Forelimb muscle (tissue), 1 donor: ENCODE measurements around the gene LARP1. TPM values are rescaled to one million over a fixed set of nuclear protein-coding genes. Genes with fewer than 3 reads are reported as not detected.
"Not testable (repeated sequence)": the region's sequence is repeated elsewhere in the genome, so short reads cannot be mapped to it uniquely, and the experiment has no call there.

Experiments
- DNase-seq: peaks from one replicate; pipeline ENCODE4 v3.0.0-alpha.2; 2013; ENCODE audit warnings: low read depth
- polyA plus RNA-seq: library from polyadenylated mRNA; unstranded; fragments of 120-200 nt; gene quantifications from one replicate; pipeline ENCODE4 v1.2.1, GENCODE V29; 2013; ENCODE audit not compliant: insufficient read length

Gene LARP1
- polyA plus RNA-seq, 1 donor: 89.5 TPM

- no peak for DNase-seq
Measured at GRCh38 chr5:154791535-154791934, 36.4 kb downstream of the LARP1 start.

GRCh38 chr5:154793599-154794524, 38.7 kb downstream of the LARP1 start:
- no peak for DNase-seq

- DNase-seq: no peak
Measured at GRCh38 chr5:154794525-154795234, 39.5 kb downstream of the LARP1 start.

DNA sequence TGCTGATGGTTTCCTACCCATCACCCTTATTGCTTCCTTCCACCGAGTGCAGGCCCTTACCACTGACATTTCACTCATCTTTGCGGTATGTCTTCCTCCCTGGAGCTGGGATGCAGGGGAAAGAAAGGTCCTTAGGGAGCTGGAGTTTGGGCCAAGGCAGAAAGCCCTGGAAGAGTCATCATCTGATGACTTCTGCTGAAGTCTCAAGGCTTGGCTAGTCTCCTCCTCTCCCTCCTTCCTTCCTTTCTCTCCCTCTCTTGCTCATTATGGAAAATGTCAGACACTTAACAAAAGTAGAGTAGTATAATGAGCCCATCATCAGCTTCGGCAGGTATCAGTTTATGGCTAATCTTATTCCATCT, 40.0 kb downstream of the LARP1 start:
- no peak for DNase-seq

DNA sequence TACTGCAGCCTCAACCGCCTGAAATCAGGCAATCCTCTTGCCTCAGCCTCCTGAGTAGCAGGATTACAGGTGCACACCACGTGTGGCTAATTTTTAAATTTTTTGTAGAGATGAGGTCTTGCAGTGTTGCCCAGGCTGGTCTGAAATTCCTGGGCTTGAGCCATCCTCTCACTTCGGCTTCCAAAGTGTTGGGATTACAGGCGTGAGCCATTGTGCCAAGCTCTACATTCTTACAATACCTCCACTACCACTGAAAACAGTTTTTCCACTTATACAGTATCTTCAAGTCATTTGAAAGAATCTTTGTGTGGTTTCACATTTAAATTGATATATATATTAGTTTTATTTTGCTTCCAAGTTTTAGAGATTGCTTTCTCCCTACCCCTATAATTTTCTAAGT, 42.6 kb downstream of the LARP1 start:
- no peak for DNase-seq

GRCh38 chr5:154800582-154800981, 45.4 kb downstream of the LARP1 start:
- no peak for DNase-seq

- no peak for DNase-seq
Measured at GRCh38 chr5:154801083-154801482, 45.9 kb downstream of the LARP1 start.

DNA sequence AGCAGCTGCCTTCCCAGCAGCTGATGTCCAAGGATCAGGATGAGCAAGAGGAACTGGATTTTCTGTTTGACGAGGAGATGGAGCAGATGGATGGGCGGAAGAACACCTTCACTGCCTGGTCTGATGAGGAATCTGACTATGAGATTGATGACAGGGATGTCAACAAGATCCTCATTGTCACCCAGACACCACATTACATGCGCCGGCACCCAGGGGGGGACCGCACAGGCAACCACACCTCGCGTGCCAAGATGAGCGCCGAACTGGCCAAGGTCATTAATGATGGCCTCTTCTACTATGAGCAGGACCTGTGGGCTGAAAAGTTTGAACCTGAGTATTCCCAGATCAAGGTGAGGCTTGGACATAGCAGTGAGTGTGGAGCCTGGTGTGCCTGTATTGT, 46.9 kb downstream of the LARP1 start:
- no peak for DNase-seq

DNA sequence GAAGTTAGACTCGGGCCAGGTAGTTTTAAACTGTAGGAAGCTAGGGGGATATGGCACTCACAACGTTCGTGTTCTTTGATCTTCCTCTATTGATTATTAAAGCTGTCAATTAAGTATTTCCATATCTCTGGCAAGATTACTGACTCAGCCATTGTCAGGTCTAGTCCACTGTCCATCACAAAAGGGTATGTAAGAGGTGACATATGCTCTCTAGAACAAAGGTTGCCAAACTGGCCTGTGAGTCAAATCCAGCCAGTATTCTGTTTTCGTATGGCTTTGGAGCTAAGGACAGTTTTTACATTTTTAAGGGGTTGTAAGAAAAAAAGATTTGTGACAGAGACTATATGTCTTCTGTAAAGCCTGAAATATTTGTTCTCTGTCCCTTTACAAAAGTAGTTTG, 51.0 kb downstream of the LARP1 start:
- no peak for DNase-seq

- DNase-seq: no peak
Measured at GRCh38 chr5:154811239-154811638, 56.1 kb downstream of the LARP1 start.

DNA sequence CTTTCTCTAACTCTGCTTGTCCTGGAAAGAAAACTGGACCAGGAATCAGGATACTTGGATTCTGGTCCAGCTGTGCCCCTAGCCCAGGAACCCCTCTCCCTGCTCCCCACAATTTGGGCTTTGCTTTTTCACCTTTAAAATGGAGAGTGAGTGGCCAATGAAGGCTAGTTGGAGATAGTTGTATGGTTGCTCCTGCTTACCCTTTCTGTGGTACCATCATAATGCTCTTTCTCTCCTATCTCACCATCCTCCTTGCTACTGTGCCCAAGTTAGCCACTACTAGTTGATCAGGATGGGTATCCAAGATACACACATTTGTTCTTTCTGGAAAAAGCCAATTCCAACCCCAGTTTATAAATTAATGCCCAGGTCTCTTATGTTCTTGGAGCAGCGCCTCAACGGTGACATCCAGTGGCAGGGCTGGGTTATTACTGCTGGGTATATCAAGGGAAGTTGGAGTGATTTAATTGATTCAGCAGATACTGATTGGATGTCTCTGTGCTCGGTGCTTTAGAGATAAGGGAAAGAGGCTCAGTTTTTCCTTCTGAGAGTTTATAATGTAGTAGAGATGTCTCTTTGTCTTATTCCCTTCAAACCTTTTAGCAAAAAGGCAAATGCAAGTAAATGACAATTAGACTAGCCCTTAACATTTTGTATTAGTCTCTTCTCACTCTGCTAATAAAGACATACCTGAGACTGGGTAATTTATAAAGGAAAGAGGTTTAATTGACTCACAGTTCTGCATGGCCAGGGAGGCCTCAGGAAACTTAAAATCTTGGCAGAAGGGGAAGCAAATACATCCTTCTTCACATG, 56.7 kb downstream of the LARP1 start:
- peak; percentile 17 for DNase-seq

DNA sequence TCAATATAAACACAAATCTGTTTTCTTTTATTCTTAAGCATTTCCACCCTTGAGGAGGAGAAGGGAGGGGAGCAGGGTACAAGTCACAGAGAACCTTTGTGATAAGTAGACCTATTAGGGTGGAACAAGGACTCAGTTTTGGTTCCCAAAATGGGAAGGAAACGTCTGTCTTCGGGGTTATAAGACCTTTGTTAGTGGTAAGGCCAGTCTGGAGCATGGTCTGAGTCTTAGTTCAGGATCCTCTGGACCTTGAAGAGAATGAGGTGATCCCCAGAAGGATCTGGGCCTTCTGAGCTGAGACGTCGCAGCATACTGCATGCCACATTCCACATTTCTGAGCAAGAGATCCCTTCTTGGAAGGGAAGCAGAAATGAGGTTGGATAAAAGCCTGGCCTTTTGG, 58.0 kb downstream of the LARP1 start:
- no peak for DNase-seq

DNA sequence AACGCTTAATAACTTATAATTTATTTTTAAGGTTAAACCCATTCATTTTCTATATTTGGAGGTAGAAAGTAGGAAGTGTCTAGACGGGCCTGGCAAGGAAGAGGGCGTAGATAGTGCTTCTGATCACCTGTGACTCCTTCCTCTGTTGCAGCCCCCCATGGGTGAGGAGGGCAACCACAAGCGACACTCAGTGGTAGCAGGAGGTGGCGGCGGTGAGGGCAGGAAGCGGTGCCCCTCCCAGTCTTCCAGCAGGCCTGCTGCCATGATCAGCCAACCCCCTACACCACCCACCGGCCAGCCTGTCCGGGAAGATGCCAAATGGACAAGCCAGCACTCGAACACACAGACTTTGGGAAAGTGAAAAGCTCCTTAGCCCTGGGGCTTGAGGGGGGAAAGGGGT, 58.6 kb downstream of the LARP1 start:
- DNase-seq: no peak

- DNase-seq: no peak
Measured at GRCh38 chr5:154815025-154815424, 59.8 kb downstream of the LARP1 start.

DNA sequence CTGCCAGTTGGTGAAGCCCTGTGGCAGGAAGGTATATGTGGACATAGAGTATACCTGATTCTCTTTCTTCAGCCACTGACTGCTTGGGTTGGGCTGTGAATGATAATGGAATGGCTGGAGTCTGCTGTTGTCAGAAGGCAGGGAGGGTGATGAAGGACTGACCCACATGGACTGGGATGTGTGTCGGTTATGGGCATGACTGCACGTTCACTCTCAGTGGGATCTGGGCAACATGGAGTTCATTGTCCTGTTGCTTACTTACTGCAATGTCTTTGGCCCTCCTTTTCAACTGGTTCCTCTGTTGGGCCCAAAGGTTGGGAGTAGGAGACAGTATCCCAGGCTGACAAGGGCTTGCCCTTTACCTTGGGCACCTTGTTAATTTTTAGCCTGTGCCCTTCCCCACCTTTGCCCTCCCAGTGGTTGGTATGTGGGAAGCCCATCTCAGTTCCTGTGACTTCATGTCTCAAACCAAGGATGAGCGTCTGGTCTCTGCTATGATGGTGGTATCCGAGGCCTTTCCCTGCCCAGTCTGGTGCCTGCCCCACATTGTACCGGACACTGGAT, 60.6 kb downstream of the LARP1 start:
- DNase-seq: no peak

- DNase-seq: no peak
Measured at GRCh38 chr5:154816891-154817492, 61.8 kb downstream of the LARP1 start.

GRCh38 chr5:154817815-154818214, 62.6 kb downstream of the LARP1 start:
- DNase-seq: no peak

DNA sequence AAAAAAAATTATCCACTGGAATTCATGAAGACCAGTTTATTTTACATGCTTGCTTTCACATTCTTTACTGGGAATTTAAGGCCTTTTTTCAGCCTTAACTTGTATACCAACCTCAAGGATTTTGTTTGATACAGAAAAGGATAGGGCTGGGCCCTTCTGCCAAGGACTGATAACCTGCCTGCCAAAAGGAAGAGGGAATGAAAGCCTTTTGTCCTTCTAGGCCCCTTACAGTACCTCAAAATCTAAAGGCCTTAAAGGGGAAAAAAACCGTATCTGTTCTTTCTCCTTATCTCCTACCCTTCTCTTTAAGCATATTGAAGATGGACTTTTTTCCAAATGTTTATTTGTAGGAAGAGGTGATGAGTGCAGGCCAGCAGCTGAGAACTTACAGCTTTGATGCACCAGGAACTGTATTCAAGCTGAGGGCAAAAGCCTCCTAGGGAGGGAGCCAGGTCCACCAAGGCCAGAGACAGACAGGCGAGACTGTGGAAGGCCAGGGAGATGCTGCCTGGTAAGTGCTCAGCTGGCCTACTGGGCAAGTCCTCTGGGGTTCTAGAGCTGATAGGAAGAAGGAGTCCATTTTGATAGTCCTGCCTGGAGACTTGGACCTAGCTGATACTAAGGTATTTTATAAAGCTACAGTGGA, 63.4 kb downstream of the LARP1 start:
- DNase-seq: no peak

DNA sequence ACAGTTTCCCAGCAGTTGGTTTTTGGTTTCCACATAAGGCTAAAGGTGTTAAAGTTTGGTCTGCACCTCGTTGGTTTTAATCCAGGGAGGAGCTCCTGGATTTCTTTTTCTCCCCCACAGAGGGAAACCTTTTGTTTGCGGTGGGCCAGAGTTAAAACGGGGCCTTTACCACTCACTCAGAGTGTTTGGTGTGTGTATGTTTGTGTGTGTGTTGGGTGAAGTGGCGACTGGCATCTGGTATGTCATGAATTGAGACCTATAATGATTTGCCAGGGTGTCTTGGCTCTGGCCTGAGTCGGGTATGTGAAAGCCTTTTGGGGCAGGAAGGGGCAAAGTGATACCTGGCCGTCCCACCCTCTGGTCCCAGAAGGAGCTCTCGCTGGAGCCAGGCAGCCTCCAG, 64.4 kb downstream of the LARP1 start:
- DNase-seq: no peak

- no peak for DNase-seq
Measured at GRCh38 chr5:154820383-154820782, 65.2 kb downstream of the LARP1 start.

DNA sequence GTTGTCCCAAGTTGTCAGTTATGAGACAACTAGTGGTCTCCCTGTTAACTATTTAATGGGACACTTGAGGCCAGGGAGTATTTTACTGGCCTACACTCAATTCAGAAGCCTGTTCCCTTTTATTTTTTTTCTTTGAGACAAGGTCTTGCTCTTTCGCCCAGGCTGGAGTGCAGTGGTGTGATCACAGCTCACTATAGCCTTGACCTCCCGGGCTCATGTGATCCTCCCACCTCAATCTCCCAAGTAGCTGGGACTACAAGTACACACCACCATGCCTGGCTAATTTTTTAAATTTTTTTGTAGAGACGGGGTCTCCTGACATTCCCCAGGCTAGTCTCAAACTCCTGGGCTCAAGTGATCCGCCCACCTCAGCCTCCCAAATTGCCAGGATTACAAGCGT, 67.7 kb downstream of the LARP1 start:
- DNase-seq: not testable (repeated sequence)
